NCI-H1930 (cell line): ENCODE measurements around the gene PRELID3B.

ENCODE experiments used
- DNase-seq, 2 experiments: peaks; one replicate each; lab custom pipeline; 2025; lab: John Stamatoyannopoulos, UW

Gene PRELID3B

DNA sequence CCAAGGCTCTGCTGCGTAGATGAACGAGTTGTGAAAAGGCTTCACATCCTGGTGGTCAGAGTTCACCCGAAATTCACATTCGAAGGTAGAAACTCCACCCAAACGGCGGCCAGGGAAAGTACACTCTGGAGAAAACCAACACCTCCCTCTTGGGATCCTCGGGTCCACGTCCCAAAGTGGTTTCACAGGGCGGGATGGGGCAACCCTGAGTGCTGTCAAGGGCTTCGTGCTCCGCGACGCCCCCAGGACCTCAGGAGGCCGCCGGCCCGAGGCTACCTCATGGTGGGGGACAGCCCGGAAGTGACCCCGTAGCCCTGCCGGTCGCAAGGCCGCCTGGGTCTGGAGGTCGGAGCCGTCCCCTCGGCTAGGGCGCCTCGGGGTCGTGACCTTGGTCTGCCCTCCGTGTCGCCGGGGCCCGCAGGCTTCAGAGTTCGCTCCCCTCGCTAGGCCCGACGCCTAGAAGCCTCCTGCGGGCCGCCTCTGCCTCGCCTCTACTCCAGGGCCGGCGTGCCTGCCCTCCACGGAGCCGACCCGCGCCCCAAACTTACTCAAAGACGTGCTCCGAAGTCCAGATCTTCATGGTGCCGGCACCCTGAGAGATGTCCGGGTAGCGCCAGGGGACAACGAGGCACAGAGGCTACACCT lies at the start of gene PRELID3B:
Gene PRELID3B (minus strand): TSS at position 636 of the 645 bp plus-strand sequence. CDS start 56 bp downstream, at position 580.
- no peak for DNase-seq

DNA sequence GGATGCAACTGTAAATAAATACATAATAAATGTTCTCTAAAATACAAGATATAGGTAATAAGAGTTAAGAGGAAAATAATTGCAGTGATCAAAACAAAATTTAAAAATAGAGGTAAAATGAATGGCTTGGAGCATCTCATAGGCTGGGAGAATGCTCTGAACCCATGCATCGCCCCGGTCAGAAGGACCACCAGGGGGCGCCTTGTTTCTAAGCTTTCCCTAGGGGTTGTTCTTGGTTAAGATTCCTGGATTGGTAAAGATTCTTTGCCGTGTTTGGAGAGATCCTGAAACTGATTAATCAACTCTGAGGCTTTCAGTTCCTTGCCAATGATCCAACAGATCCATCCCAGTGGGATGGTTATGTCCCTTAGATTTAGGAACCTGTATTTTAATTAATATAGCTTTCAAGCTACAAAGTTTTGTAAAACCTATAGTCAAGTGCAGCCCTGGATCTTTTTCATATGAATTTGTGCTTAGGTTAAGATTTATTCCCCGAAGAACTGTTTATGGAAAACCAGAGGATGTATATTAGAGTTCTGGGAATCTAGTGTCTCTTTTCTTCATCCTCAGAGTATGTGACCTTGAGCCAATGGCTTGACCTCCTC lies 45.3 kb upstream of the PRELID3B start:
- peak; percentile 35 to 77 for DNase-seq

DNA sequence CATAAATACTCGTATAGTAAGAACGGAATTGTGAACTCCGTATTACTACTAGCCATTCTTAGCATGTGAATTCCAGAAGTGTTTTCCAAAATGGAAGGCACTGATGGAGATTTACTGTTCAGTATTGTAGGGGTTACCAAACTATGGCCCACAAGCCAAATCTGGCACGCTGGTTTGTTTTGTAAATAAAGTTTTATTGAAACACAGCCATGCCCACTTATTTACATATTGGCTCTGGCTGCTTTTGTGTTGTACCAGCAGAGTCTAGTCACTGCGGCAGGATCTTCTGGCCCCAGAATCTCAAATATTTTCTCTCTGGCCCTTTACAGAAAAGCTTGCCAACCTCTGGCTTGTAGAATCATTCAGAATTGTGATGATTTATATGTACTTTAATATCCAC lies 44.3 kb upstream of the PRELID3B start:
- DNase-seq: no peak

DNA sequence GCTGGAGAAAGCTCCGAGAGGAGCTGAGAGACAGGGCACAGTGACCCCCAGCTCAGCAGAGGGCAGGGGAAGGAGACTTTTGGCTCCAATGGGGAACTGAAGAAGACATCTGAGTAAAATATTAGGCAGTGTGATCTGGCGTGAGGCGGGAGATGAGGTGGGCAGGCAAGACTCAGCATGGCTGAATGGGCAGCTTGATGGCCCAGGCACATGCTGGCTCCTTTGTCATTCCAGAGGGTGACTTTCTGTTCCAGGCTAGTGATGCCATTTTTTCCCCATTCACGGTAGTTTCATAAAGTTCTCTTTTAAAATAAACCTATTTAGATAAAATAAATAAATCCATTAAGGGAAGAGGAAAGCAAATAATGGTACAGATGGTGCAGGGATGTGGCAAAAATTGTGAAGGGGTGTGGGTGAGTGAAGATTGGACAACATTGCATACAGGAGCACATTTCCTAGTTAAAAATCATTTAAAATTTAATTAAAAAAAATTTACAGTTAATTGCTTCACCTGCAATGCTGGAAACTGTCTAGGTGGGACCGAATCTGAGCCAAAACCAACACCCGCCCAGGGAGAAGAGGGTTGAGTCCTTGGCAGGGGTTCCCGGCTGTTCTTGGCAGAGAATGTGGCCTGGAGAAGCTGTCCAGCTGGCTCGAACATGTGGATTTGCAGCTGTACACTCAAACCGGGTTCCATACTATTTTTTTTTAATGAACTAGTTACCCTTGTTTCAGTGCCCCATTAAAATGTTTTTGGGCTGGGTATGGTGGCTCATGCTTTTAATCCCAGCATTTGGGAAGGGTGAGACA lies 41.7 kb upstream of the PRELID3B start:
- DNase-seq: no peak

DNA sequence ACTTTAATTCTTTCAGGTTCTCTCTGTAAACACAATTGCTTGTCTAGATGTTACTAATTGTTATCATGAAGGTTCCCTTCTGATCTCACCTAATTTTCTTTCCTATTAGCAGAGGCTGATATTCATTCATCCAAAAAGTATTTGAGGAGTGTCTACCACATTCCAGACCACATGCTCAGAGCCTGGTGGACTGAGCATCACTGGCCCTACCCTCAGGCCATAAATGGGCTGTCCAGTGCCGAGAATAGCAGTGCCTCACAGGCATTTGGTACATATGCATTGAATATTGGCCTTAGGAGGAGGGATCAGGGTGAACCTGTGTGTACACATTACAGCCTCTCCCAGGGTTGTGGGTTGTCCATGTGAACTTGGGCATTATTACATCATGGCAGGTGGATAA lies 40.4 kb upstream of the PRELID3B start:
- no peak for DNase-seq

DNA sequence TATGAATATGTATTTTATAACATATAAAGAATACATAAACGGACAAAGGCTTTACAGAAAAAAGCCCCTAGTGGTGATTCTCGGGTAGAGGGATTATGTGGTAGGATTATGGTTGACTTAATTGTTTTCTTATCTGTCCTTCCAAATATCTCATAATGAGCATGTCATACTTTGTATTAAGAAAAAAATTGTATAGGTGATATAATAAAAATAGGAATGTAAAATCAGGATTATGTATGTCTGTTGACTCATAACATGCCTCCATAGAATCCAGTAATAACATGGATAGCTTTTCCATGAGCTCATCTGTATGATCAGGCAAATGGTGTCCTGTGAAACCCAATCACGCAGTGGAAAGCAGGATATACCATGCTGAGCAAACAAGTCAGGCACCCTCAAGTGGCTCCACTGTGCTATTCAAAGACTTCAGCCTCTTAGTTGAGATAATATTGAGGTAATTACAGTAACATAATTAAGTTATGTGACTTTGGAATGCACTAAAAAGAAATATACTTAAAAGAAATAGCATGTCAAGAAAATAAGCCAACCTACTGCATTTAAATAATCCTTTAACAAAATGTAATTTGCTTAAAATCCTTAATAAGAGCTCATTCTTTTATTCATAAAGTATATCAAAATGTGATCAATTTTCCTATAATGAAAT lies 39.6 kb upstream of the PRELID3B start:
- no peak for DNase-seq

DNA sequence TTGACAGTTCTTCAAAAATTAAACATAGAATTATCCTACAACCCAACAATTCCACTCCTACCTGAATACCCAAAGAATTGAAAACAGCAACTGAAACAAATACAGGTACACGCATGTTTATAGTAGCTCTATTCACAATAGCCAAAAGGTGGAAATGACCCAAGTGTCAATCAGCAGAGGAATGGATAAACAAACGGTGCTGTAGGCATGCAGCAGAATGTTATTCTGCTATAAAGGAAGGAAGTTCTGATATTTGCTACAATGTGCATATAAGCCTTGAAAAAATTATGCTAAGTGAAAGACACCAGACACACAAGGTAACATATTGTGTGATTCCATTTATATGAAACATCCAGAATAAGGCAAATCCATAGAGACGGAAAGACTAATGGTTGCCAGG lies 38.5 kb upstream of the PRELID3B start:
- DNase-seq: no peak

DNA sequence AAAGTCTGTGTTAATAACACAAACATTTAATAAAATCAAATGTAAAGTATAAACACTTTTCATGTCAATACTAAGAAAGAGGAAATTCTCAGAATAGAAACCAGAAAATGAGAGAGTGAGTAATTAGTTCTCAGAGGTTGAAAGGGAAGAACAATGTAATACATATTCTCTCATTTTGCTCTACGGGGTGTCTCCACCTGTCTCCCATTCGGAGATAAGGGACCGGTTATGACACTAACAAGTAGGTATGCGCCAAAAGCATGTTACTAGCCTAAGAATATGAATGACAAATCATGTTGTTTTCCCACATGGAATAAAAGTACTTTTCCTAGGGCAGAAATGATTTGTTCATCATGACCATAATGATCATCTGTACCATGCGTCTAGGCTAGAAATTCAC lies 35.6 kb upstream of the PRELID3B start:
- no peak for DNase-seq

DNA sequence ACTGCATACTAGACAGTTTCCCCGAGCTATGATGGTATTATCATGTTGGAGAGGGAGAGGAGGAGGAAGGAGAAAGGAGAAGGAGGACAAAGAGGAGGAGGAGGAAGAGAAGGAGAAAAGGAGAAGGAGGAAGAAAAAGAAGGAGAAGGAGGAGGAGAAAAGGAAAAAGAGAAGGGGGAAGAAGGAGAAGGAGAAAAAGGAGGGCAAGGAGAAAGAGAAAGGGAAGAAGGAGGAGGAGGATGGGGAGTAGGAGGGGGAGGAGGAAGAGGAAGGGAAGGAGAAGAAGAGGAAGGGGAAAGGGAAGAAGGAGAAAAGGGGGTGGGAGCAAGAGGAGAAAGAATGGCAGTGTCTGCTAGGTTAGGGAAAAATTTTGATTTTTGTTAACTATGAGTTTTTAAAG lies 35.1 kb upstream of the PRELID3B start:
- no peak for DNase-seq

DNA sequence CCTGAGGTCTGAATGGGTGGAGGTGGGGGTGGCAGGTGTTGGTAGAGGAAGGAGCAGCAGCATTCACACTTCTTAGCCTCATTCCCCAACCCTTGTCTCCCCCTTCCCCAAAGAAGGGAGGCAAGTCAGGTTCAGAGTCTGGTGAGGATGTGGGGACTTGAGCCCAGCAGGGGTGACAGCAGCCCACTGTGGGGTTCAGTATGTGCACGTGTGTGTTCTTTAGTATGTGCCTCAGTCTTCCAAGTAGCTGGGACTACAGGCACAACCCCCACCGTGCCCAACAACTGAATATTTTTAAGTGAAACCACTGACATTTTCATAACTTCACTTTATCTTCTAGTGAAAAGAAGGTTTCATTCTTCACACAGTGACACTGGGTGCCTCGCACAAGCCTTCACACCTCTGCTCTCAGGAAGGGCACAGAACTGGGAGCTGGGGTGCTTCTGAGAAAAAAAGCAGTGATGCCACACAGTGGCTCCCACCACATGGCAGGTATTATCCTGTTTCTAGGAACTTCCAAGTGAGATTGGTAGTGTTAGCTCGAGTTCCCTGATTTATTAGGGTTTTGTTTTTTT lies 33.4 kb upstream of the PRELID3B start:
- DNase-seq: no peak

DNA sequence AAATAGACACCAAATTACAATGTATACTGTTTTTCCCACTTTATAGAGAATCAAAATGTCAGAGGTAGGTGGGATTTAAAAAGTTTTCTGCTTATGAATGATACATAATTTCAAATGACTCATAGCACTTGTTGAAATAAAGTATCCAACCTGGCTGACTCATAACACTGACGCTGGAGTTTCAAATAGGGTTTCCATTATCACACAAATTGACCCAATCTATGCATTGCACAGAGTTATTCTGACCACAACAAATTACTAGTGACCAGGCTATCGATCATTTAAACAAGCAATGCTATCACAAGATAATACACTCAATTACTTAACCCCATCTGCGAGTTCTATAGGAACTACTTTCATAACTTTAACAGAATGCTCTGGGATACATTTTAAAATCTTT lies 31.9 kb upstream of the PRELID3B start:
- DNase-seq: no peak

DNA sequence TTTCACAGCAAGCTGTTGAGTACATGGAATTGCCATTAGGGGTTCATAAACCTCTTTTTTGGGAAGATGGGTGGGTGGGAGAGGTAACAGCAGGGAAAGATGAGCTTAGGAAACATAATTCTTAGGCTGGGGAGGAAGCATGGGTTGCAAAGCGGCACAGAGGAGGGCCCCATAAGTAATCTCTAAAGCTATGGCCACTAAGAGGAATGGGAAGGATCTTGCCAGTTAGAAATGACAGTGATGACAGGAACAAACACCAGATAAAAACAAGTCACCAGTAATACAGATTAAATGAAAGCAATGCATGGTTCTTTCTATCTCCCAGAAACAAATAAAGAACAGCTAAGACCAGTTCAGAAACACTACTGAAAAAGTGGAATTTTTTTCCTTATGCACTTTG lies 31.0 kb upstream of the PRELID3B start:
- no peak for DNase-seq

DNA sequence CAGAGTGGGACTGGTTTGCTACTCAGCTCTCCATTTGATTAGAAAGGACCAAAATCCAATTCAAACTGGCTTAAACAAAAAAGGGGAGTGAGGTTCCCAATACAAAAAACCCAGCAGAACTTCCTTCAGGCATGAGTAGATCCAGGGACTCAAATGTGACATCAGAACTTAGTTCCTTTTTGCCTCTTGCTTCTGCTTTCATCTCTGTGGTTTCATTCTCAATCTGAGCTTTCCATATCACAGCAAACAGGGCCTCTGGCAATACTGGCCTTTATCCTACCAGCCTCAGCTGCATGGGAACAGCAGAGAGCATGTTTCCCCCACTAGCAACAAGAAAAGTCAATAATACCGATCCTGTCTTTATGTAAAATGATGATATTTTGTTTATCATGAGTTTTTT lies 28.6 kb upstream of the PRELID3B start:
- no peak for DNase-seq

DNA sequence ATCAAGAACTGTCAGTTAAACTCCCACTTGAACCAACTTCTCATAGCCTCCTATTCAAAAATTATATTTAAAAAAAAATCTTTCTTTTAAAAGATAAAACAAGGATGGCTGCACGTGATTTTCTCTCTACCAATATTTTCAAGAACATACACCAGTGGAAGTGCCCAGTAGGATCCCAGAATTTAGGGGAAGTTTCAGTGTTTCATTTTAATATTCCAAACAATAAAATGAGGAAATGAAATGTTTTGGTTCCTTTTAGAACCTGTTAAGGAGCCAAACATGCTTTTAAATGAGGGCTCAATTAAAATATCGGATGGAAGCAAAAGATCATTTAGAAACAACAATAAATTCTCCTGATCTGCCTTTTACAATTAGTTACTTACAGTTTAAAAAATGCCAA lies 26.4 kb upstream of the PRELID3B start:
- DNase-seq: no peak

DNA sequence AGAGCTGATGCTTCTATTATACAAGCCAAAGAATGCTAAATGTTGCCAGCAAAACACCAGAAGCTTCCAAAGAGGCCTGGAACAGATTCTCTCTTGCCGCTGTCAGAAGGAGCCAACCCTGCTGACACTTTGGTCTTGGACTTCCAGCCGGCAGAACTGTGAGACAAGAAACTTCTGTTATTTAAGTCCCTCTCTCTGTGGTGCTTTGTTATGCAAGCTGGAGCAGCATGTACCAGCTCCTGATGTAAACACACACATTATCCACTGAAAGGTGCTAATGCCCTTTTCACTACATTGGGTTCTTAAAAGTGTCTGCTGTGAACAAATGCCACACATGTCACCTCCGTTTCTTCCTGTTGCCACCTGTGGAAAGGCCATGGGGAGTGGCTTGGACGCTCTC lies 25.9 kb upstream of the PRELID3B start:
- no peak for DNase-seq

DNA sequence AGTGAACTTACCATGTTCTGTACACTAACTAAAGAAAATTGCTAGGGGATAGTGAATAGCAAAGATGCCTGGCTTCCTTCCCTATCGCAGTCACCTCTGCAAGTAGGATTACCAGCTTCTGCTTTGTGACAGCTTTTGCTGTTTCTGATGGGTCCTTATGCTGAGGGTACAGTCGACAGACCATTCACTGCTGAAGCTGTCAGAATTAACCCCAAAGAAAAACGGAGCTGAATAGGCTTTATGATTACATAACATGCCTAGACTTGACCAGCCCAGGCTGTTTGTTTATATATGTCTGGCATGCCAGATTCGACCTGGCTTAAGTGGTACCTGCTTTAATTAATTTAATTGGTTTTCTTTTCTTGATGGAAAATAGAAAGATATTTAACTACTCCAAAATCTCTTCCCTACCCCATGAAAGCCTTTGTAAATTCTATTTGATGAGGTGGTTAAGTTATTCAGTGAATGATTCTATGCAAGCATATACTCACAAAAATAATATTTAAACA lies 21.7 kb upstream of the PRELID3B start:
- DNase-seq: peak; percentile 86 to 88

DNA sequence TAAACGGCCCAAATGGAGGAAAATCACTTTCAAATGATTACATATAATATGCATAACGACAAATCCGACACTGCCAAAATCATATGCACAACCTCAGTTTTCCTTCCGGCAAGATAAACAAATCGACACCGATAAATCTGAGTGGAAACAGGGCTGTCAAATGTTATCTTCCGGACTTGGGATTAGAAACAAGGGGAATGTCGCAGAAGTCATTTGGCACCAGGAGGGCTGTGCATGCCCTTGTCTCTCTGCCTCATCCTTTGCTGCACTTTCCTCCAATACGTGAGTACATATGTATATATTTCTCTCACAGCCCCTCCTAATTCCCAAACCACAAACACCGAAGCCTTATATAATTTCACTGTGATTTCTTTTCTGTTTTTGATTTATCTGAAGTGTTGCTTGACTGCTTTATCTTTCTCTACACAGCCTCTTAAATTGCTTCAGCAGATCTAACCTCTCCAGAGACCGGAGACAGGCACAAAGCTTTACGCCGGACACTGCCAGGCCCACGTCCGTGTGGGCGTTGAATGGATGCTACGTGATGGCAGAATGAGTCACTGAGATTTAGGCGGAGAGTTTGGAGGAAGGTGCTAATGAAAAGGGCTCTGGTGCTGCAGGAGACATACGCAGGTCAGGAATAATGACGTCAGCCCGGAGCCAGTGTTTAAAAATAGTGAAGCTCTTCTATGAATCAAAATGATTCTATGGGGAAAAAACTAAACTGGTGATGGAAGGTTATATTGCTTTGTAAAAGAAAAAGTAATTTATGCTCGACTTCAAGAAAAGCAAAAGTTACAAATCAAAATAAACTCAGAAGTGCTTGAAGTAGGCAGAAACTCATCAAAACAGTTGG lies 21.0 kb upstream of the PRELID3B start:
- DNase-seq: peak; percentile 25 to 65

DNA sequence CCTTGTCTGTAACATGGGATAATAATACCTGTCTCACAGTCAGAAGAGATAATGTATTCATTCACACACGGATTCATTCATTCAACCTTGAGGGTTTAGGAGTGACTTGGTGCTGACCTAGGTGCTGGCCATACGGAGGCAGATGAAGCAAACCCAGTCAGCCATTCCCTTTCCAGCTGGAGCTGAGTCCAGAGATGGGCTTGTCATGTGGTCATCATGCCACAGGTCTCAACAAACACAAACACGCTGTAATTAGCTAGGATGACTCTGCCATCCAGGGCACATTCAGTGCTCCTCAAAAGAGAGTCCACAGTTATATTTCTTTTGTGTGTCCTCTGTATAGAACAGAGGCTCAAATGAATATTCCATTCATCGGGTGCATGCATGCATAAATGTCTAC lies 19.5 kb upstream of the PRELID3B start:
- peak; percentile 39 to 47 for DNase-seq

DNA sequence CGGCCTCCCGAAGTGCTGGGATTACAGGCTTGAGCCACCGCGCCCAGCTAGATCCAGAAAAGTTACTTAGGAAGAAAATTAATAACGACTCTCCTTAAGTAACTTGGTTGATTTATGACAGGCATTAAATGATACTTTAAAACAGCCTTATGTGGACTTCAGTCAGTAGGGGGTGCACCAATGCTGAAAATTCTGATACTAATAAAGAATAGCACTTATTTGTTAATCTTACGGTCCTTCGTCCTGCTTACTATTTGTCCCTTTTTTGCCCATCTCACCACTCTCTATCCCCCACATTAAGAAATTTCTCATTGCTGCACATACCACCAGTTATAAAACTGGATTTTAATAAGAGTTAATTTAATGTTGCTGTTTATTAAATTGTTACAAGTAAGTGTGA lies 12.7 kb upstream of the PRELID3B start:
- DNase-seq: no peak

DNA sequence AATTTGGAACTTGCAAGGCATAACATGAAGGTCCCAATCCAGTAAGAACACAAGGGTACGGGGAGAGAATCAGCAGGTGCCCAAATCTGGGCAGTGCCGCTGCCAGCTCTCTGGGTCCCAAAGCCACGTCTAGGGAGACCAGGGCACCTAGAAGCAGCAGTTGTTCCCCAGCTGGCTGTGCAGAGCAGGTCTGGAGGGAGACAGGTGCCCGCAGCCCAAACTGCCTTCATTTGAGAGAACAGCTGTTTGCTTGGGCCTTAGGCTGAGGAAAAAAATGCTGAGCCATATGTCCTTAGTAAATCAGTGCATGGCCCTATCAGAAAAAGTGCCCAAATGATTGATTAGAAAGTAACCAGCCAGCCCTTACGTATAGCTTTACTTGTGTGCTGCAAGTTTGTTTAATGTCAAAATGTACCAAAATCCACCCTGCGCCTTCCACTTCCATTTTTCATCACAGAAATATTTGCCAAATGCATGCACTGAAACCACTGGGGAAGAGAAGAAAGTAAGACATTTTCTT lies 9.1 kb upstream of the PRELID3B start:
- no peak for DNase-seq

DNA sequence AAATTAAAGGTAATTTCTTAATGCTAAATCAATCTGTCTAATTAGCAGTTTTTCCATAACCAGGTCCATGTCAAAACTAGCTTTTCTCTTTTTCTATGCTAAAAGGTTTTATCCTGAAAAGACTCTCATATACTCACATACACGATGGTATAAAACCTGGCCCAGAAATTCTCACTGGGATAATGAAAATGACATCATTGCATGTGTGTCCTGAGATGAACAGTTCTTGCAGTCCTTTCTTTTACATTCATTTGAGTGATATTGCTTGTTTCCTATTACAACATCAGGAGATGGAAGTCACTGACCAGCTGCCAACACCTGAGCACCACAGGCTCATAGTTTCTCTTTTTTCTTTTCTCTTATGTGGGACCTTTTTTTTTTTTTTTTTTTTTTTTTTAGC lies 7.9 kb upstream of the PRELID3B start:
- DNase-seq: no peak
